Activated T-helper 9 cell treated with anti-CD3 and anti-CD28 coated beads, Interleukin-2, amount 50 U/mL, for 16 hours (primary cell): ENCODE data around the gene ANKRD7.
"Not testable (repeated sequence)": the region's sequence is repeated elsewhere in the genome, so short reads cannot be mapped to it uniquely, and the experiment has no call there.

ENCODE experiments used
- DNase-seq: peaks from one replicate; pipeline ENCODE4 v3.0.0-alpha.2; 2020; ENCODE audit warnings: low read depth

The ANKRD7 gene

GRCh38 chr7:118233799-118234198 is 9.3 kb downstream of the ANKRD7 start:
- DNase-seq: no peak

GRCh38 chr7:118239014-118239413 is 14.5 kb downstream of the ANKRD7 start:
- no peak for DNase-seq

- not testable (repeated sequence) for DNase-seq
These were observed 15.8 kb downstream of the ANKRD7 start for GRCh38 chr7:118240320-118240719.

GRCh38 chr7:118243695-118244094 is 19.2 kb downstream of the ANKRD7 start:
- DNase-seq: no peak

GRCh38 chr7:118245267-118246040 is 20.9 kb downstream of the ANKRD7 start:
- DNase-seq: no peak

GRCh38 chr7:118250860-118251494 is 26.5 kb downstream of the ANKRD7 start:
- no peak for DNase-seq

GRCh38 chr7:118252087-118252486 is 27.6 kb downstream of the ANKRD7 start:
- DNase-seq: no peak

GRCh38 chr7:118259115-118259514 is 34.6 kb downstream of the ANKRD7 start:
- DNase-seq: no peak

- no peak for DNase-seq
These were observed 40.3 kb downstream of the ANKRD7 start for GRCh38 chr7:118264836-118265235.

- no peak for DNase-seq
These were observed 56.0 kb downstream of the ANKRD7 start for GRCh38 chr7:118280319-118281012.

GRCh38 chr7:118281196-118281595 is 56.7 kb downstream of the ANKRD7 start:
- DNase-seq: no peak

GRCh38 chr7:118285358-118285757 is 60.9 kb downstream of the ANKRD7 start:
- no peak for DNase-seq

- no peak for DNase-seq
These were observed 61.6 kb downstream of the ANKRD7 start for GRCh38 chr7:118286131-118286530.

GRCh38 chr7:118288098-118288497 is 63.6 kb downstream of the ANKRD7 start:
- DNase-seq: no peak

- no peak for DNase-seq
These were observed 65.0 kb downstream of the ANKRD7 start for GRCh38 chr7:118289476-118289875.
